Left forelimb (tissue), 1 donor: ENCODE results near the gene INO80E.
"Not testable (repeated sequence)": the region's sequence is repeated elsewhere in the genome, so short reads cannot be mapped to it uniquely, and the experiment has no call there.

Experiments
- DNase-seq: peaks from one replicate; pipeline ENCODE4 v3.0.0-alpha.2; 2018; ENCODE audit warnings: low spot score

INO80E gene

GRCh38 chr16:29995911-29996765, at the start of gene INO80E:
Gene INO80E (plus strand): TSS chr16:29996241. CDS start chr16:29996311, 70 bp downstream.
- peak; percentile 99 for DNase-seq

DNA sequence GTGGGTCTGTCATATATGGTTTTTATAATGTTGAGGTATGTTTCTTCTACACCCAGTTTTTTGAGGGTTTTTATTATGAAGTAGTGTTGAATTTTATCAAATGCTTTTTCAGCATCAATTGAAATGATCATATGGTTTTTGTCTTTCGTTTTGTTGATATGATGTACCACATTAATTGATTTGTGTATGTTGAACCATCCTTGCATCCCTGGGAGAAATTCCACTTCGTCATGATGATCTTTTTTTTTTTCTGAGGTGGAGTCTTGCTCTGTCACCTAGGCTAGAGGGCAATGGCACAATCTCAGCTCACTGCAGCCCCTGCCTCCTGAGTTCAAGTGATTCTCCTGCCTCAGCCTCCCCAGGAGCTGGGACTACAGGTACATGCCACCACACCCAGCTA, 48.1 kb upstream of the INO80E start:
- no peak for DNase-seq

DNA sequence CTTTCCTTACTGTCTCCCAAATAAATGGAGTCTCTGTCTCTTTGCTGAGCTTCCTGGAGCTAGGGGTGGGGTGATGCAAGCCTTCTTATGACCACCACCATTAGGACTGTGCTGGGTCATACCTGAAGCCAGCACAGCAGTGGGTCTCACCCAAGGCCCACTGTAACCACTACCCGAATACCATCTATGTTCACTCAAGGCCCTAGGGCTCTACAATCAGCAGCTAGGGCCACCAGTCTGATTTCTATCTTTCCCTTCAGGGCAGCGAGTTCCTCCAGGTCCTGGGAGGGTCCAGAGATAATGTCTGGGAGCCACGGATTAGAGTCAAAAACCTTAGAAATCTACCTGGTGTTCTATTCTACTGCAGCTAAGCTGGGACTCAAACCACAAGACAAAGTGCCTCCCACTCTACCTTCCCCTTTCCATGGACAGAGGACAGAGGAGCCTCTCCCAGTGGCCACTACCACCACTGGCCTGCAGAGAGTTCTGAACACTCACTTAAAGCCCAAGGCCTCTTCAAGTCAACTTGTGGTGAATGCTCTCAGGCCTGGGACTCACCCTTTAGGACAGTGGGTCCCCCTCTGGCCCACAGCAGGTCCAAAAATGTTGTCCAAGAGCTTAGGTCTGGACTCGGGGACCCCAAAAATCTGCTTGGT, 45.1 kb upstream of the INO80E start:
- DNase-seq: no peak

GRCh38 chr16:29951625-29952365, 44.2 kb upstream of the INO80E start:
- no peak for DNase-seq

DNA sequence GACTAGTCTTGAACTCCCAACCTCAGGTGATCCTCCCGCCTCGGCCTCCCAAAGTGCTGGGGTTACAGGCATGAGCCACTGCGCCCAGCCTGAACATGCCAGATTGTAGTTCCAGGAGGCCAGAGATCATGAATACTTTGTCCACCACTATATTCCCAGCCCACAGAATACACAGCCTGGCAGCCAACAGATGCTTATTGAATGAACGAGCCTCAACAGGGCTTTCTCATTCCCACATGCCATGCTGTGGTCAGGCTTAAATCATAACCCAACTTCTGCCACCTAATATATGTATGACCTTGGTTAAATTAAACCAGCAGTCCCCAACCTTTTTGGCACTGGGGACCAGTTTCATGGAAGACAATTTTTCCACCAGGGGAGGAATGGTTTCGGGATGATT, 37.3 kb upstream of the INO80E start:
- no peak for DNase-seq

GRCh38 chr16:29959293-29959692, 36.7 kb upstream of the INO80E start:
- no peak for DNase-seq

DNA sequence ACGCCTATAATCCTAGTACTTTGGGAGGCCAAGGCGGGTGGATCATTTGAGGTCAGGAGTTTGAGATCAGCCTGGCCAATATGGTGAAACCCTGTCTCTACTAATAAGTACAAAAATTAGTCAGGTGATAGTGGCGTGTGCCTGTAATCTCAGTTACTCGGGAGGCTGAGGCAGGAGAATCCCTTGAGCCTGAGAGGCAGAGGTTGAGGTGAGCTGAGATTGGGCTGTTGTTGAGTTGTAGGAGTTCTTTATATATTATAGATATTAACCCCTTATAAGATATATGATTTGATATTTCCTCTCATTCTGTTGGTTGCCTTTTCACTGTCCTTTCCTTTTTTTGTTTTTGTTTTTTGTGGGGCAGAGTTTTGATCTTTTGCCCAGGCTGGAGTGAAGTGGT, 36.2 kb upstream of the INO80E start:
- not testable (repeated sequence) for DNase-seq

- DNase-seq: no peak
Measured at GRCh38 chr16:29961127-29961478, 34.9 kb upstream of the INO80E start.

DNA sequence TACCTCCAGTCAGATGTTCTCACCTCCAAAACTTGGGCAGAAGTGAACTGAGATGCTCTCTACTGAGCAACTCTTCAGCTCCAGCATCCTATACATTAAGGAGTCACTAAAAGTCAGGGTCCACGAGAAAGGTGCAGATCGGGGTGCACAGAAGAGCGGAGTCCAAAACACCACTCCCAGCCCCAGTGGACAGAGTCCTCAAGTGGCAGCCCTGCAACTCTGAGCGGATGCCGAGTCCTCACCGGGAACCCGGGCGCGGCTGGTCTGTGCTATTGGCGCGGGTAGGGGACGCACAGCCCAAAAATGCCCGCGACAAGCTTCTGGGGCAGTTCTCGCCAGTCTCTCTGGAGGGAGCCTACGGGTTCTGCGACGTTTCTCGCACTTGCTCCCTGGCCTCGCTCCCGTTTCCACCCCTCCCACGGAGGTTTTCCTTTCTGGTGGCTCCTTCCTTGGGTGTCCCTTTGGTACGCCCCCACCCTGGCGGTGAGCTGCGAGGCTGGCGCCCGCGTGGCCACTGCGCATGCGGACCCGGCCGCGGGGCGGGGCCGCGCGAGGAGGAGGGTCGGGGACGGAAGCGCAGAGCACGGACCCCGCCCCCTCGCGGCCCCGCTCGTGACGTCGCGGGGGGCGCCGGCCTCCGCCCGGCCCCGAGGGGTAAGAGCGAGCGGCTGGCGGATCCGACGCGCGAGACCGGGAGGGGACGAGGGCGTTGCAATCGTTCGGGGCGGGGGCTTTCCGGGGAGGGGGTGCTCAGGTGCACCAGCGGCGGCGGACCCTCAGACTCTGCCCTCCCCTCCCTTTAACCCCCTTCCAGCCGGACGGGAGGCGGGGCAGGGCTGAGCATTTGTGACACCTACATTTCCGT, 34.3 kb upstream of the INO80E start, which contains the start of gene TMEM219:
Gene TMEM219, plus strand, starts transcription at position 601 of the 865 bp plus-strand sequence. CDS start 1,065 bp downstream, outside the sequence.
- peak; percentile 96 for DNase-seq

GRCh38 chr16:29962344-29962994, 33.6 kb upstream of the INO80E start:
- no peak for DNase-seq

GRCh38 chr16:29963021-29963743, 32.9 kb upstream of the INO80E start:
- no peak for DNase-seq

GRCh38 chr16:29968205-29968604, 27.8 kb upstream of the INO80E start:
- DNase-seq: no peak

- DNase-seq: no peak
Measured at GRCh38 chr16:29971304-29971703, 24.7 kb upstream of the INO80E start.

DNA sequence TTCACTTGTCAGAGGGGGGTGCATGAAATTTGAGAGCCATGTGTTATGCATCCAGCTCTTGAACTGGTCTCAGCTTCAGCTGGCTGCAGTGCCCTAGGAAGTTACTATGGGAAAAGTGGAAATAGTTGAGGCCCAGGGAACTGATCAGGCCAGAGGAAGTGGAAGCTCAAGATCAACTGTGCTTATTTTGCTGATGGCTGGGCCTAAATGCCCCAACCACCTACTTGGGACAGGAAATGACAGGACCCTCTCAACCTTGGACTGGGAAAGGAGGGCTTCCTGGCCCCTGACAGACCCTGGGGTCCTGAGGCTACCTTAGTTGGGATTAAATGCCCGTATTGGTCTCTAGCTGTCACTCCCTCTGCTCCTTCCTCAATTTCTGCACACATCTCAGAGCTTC, 23.5 kb upstream of the INO80E start:
- no peak for DNase-seq

DNA sequence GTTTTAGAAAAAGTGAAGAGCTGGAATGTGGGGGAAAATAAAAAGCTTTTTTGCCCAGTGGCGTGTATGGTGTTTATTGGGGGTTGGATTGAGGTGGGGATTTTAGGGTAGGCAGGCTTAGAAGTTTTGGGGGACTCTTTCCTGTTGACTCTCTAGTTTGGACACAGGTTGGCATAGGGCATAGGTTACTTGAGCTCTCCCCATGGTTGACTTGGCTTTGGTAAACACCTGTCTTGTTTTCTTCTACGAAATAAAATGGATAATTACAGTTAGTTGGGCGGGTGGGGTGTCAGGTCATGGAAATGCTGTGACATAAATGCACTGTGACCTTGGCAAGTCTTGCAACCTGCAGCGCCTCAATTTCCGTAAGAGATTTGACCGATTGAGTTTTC, 23.1 kb upstream of the INO80E start:
- DNase-seq: no peak

DNA sequence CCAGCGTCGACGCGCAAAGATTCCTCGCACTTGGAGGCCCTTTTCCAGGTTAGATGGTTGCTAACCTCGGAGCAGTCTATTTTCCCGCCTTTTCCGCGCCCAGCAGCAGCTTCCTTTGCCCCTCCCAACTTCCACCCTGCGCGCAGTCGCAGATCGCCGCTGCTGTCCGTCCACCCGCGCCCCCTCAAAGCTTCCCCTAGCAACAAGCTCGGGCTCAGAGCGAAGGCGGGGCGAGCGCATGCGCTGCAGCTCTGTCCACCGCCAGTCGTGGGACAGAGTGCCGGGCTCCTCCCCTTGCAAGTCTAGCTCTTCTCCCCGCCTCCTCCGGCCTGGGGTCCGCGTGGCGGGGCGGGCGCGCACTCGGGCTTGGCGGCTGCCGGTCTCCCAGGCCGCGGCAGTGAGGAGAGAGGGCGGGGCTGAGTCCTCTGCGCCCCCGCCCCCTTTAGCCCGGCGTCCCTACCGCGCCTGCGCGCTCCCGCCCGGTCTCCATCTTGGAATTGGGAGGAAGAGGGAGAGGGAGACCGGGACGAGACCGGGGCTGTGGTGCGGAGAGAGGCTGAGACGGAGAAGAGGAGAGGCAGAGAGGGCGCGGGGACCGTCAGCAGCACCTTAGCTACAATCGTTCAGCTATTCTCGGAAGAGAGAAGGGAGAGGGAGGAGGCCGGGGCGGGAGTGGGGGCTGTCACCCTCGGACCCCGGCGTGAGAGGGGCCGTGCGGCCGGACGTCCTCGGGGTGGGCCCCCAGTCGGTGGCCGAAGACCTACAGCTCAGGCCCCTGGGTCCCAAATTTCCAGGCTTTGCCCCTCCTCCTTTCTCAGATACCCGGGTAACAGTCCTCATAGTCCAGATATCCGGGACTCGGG, 22.4 kb upstream of the INO80E start, which contains the start of gene TAOK2:
Gene TAOK2, plus strand, starts transcription at position 485 of the 863 bp plus-strand sequence. CDS start 3,905 bp downstream, outside the sequence.
- DNase-seq: peak; percentile 99

DNA sequence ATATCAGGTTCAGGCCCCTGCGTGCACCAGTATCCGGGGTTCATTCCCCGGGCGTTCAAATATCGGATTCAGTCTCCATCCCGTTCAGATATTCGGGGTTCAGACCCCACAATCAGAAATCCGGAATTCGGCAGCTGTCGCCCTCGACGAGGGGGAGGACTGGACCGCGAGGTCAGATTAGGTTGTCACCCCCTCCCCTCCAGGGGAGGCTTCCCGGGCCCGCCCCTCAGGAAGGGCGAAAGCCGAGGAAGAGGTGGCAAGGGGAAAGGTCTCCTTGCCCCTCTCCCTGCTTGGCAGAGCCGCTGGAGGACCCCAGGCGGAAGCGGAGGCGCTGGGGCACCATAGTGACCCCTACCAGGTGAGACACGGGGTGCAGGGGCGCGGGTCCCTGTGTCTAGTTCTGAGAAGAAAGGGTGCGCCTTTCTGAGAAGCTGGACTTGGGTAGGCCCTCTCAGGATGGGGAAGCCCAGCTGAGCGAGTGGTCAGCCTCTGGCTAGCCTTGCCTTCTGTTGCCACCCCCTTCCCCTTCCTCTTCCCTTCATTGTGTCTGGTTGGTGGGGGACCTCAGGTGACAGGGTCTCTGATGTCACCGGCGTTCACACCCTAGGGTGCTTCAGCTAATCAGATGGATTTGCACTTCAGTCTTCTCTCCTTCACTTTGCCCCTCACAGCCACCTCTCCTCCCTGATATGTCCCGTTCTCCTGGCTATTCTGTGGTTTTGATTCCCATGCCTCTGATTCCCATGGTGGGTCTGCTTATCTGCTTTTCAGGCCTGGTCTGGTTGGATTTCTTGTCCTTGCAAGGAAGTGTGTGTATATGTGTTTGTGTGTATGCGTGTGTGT, 21.5 kb upstream of the INO80E start:
- no peak for DNase-seq

- peak; percentile 22 for DNase-seq
Measured at GRCh38 chr16:29975134-29975538, 20.9 kb upstream of the INO80E start.
